Measurements from ENCODE around the gene ALG14. TPM values are rescaled to one million over a fixed set of nuclear protein-coding genes. Genes with fewer than 3 reads are reported as not detected.
"Not testable (repeated sequence)": the region's sequence is repeated elsewhere in the genome, so short reads cannot be mapped to it uniquely, and the experiment has no call there.

Gene ALG14
- total RNA-seq, 1 donor from 2014 or later: 0.49 TPM

- H3K27me3 Mint-ChIP-seq (ENCODE audit: insufficient read depth, low read depth): peaks cover 4% of the 10 kb centered on the region
- no peaks in the 10 kb centered on the region for H3K9me3 Mint-ChIP-seq
- Histone ChIP-seq H3K36me3 (no peaks in the 10 kb centered on the region), H3K4me1 (peaks cover 38% of the 10 kb centered on the region), H3K4me2 (peak overlapping the region; percentile 56), H3K79me2 (ENCODE audit: low read depth) (no peaks in the 10 kb centered on the region), H3K27ac (no peak overlapping the region), H2AFZ (replicated peaks) (no peak overlapping the region), H3K9ac (no peak overlapping the region), H3K4me3 (no peak overlapping the region), H3K9me3 (ENCODE audit: low read depth) (no peaks in the 10 kb centered on the region), H3F3A (ENCODE audit: low read depth) (peaks cover 5% of the 10 kb centered on the region), H3K27me3 (no peaks in the 10 kb centered on the region), H4K20me1 (ENCODE audit: low read depth) (no peaks in the 10 kb centered on the region)
- peak overlapping the region; percentile 97 for H3K27ac Mint-ChIP-seq
- peaks cover 59% of the 10 kb centered on the region for H3K4me1 Mint-ChIP-seq
- peak; percentile 59 for DNase-seq (ENCODE audit: low spot score)
- H3K36me3 Mint-ChIP-seq: no peaks in the 10 kb centered on the region
- TF ChIP-seq CTCF (IDR thresholded peaks at IDR 0.05) (no peak), EZH2 (IDR thresholded peaks at IDR 0.05) (no peak), EZH2phosphoT487 (IDR thresholded peaks at IDR 0.05) (no peak)
- peak overlapping the region; percentile 60 for H3K4me3 Mint-ChIP-seq
Observed at GRCh38 chr1:94998114-94998513, 74.6 kb downstream of the ALG14 start.

- H3K27me3 Mint-ChIP-seq (ENCODE audit: insufficient read depth, low read depth); H3K9me3 Mint-ChIP-seq; H3K4me3 Mint-ChIP-seq; H2AFZ ChIP-seq (replicated peaks); H3K36me3 Mint-ChIP-seq; H3K9me3 ChIP-seq (ENCODE audit: low read depth); H3K4me3 ChIP-seq; H3K27ac ChIP-seq; H3K4me2 ChIP-seq; H3K27ac Mint-ChIP-seq; H3F3A ChIP-seq (ENCODE audit: low read depth); H3K27me3 ChIP-seq; H3K36me3 ChIP-seq; H3K9ac ChIP-seq; H4K20me1 ChIP-seq (ENCODE audit: low read depth); H3K79me2 ChIP-seq (ENCODE audit: low read depth); DNase-seq (ENCODE audit: low spot score): not testable (repeated sequence)
- peaks cover 36% of the 10 kb centered on the region for H3K4me1 Mint-ChIP-seq
- H3K4me1 ChIP-seq: peaks cover 20% of the 10 kb centered on the region
Observed at GRCh38 chr1:94995536-94995935, 77.2 kb downstream of the ALG14 start.

GRCh38 chr1:94994805-94995204 lies 77.9 kb downstream of the ALG14 start:
- H3K27ac Mint-ChIP-seq: no peak overlapping the region
- Histone ChIP-seq H3K79me2 (ENCODE audit: low read depth) (no peaks in the 10 kb centered on the region), H3F3A (ENCODE audit: low read depth) (peaks cover 8% of the 10 kb centered on the region), H3K9me3 (ENCODE audit: low read depth) (no peaks in the 10 kb centered on the region), H3K9ac (no peak overlapping the region), H3K36me3 (no peaks in the 10 kb centered on the region), H3K4me3 (no peak overlapping the region), H2AFZ (replicated peaks) (no peak overlapping the region), H3K4me2 (no peak overlapping the region), H3K27ac (no peak overlapping the region), H3K27me3 (no peaks in the 10 kb centered on the region), H3K4me1 (peaks cover 24% of the 10 kb centered on the region), H4K20me1 (ENCODE audit: low read depth) (no peaks in the 10 kb centered on the region)
- H3K4me3 Mint-ChIP-seq: no peak overlapping the region
- DNase-seq (ENCODE audit: low spot score): no peak
- H3K36me3 Mint-ChIP-seq: no peaks in the 10 kb centered on the region
- no peak for TF ChIP-seq EZH2 (IDR thresholded peaks at IDR 0.05)
- no peak for TF ChIP-seq CTCF (IDR thresholded peaks at IDR 0.05)
- TF ChIP-seq EZH2phosphoT487 (IDR thresholded peaks at IDR 0.05): no peak
- peaks cover 32% of the 10 kb centered on the region for H3K4me1 Mint-ChIP-seq
- H3K27me3 Mint-ChIP-seq (ENCODE audit: insufficient read depth, low read depth): peaks cover 4% of the 10 kb centered on the region
- H3K9me3 Mint-ChIP-seq: no peaks in the 10 kb centered on the region

- Mint-ChIP-seq H3K9me3 (no peaks in the 10 kb centered on the region), H3K4me3 (no peak overlapping the region), H3K36me3 (no peaks in the 10 kb centered on the region), H3K27ac (no peak overlapping the region), H3K4me1 (peaks cover 25% of the 10 kb centered on the region), H3K27me3 (ENCODE audit: insufficient read depth, low read depth) (peaks cover 4% of the 10 kb centered on the region)
- Histone ChIP-seq H3K4me2 (no peak overlapping the region), H3K9me3 (ENCODE audit: low read depth) (no peaks in the 10 kb centered on the region), H3K4me3 (no peak overlapping the region), H3K4me1 (peaks cover 28% of the 10 kb centered on the region), H3K9ac (no peak overlapping the region), H4K20me1 (ENCODE audit: low read depth) (no peaks in the 10 kb centered on the region), H3F3A (ENCODE audit: low read depth) (peaks cover 10% of the 10 kb centered on the region), H3K36me3 (no peaks in the 10 kb centered on the region), H3K79me2 (ENCODE audit: low read depth) (no peaks in the 10 kb centered on the region), H2AFZ (replicated peaks) (no peak overlapping the region), H3K27me3 (no peaks in the 10 kb centered on the region), H3K27ac (no peak overlapping the region)
- DNase-seq (ENCODE audit: low spot score): no peak
- TF ChIP-seq CTCF (IDR thresholded peaks at IDR 0.05): no peak
- TF ChIP-seq EZH2 (IDR thresholded peaks at IDR 0.05): no peak
Observed at GRCh38 chr1:94993931-94994645, 78.7 kb downstream of the ALG14 start.

All from neural progenitor cell (in vitro differentiated cells).